TTC549 (cell line): ENCODE measurements around the gene NCCRP1.

Experiments used
- FAIRE-seq: peaks from 2 replicates; lab custom pipeline; 2012; peaks lifted over from hg19 to GRCh38; lab: Jason Lieb, UNC

Gene NCCRP1

GRCh38 chr19:39181500-39182173 is 15.1 kb upstream of the NCCRP1 start:
- no peak for FAIRE-seq

- FAIRE-seq, result no peak
Observed at GRCh38 chr19:39182174-39182505, 14.6 kb upstream of the NCCRP1 start.

GRCh38 chr19:39183104-39183503 is 13.7 kb upstream of the NCCRP1 start:
- no peak for FAIRE-seq

- FAIRE-seq, result no peak
Observed at GRCh38 chr19:39186391-39186790, 10.4 kb upstream of the NCCRP1 start.

- no peak for FAIRE-seq
Observed at GRCh38 chr19:39187552-39187943, 9.2 kb upstream of the NCCRP1 start.

- FAIRE-seq, result no peak
Observed at GRCh38 chr19:39188960-39189359, 7.8 kb upstream of the NCCRP1 start.

GRCh38 chr19:39190768-39191167 is 6.0 kb upstream of the NCCRP1 start:
- FAIRE-seq, result no peak

- no peak for FAIRE-seq
Observed at GRCh38 chr19:39192846-39193245, 3.9 kb upstream of the NCCRP1 start.

- FAIRE-seq, result no peak
Observed at GRCh38 chr19:39193803-39194202, 3.0 kb upstream of the NCCRP1 start.

GRCh38 chr19:39194832-39195542 is 1.8 kb upstream of the NCCRP1 start:
- no peak for FAIRE-seq

- no peak for FAIRE-seq
Observed at GRCh38 chr19:39195755-39196154, 1.0 kb upstream of the NCCRP1 start.

- no peak for FAIRE-seq
Observed at GRCh38 chr19:39196320-39196719, 444 bp upstream of the NCCRP1 start.

- FAIRE-seq, result no peak
Observed at GRCh38 chr19:39197808-39198207, 1.0 kb downstream of the NCCRP1 start.

GRCh38 chr19:39199025-39199424 is 2.3 kb downstream of the NCCRP1 start:
- no peak for FAIRE-seq

- FAIRE-seq, result no peak
Observed at GRCh38 chr19:39200066-39200802, 3.5 kb downstream of the NCCRP1 start.

- no peak for FAIRE-seq
Observed at GRCh38 chr19:39200803-39201115, 4.0 kb downstream of the NCCRP1 start.

- no peak for FAIRE-seq
Observed at GRCh38 chr19:39202998-39203355, 6.2 kb downstream of the NCCRP1 start.

GRCh38 chr19:39203372-39204341 is 6.9 kb downstream of the NCCRP1 start, which contains the start of gene SYCN:
Gene SYCN, minus strand, starts transcription at chr19:39204263. Its CDS starts 9 bp downstream, at chr19:39204254.
- FAIRE-seq, result no peak

- FAIRE-seq, result no peak
Observed at GRCh38 chr19:39205449-39205764, 8.6 kb downstream of the NCCRP1 start.

- no peak for FAIRE-seq
Observed at GRCh38 chr19:39206122-39206521, 9.4 kb downstream of the NCCRP1 start.

- FAIRE-seq, result no peak
Observed at GRCh38 chr19:39207293-39207836, 10.6 kb downstream of the NCCRP1 start.

GRCh38 chr19:39208175-39208795 is 11.5 kb downstream of the NCCRP1 start:
- no peak for FAIRE-seq
